ENCODE measurements around the gene CAB39.
A peak's percentile ranks its signal among the peaks of the same experiment; 100 is the strongest.

The CAB39 gene

DNA sequence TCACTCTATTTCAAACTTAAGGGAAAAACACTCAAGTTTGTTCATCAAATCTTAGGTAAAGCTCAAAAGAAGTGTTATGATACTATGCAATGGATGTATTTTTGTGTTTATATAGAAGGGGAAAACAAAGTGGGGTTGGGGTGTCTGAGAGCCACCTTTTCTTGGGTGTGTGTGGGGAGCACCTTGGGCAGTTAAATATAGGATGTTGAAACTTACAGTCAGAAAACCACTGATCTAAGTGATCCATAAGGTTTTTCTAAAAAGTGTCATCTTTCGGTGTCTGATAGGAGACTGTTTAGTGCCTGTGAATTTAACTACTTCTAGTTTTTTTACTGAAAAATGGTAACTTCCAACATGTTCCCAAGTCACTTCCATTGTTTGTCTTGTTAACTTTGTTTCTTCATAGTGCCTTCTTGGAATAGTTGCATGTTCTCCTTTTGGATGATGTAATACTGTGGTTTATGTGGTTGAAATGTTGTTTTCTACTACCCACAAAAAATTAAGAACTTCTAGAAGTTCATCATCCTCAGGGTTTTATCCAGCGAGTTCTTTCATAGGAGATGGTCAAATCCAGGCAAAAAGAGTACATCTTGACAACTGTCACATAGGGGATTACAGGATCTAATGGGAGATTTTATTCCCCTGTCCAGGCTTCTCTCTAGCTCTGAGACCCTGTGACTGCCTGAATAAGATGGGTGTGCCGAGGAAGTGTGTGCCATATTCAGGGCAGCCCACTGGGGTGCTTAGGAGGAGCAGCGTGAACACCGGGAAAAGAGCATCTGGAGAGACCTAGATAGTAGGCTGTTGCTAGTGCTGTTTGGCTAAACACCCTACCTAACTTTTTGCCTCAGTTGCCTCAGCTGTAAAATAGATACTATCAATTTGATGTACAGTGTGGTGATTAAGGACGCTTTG, 46.2 kb downstream of the CAB39 start:
- DNase-seq: peak; percentile 9

DNA sequence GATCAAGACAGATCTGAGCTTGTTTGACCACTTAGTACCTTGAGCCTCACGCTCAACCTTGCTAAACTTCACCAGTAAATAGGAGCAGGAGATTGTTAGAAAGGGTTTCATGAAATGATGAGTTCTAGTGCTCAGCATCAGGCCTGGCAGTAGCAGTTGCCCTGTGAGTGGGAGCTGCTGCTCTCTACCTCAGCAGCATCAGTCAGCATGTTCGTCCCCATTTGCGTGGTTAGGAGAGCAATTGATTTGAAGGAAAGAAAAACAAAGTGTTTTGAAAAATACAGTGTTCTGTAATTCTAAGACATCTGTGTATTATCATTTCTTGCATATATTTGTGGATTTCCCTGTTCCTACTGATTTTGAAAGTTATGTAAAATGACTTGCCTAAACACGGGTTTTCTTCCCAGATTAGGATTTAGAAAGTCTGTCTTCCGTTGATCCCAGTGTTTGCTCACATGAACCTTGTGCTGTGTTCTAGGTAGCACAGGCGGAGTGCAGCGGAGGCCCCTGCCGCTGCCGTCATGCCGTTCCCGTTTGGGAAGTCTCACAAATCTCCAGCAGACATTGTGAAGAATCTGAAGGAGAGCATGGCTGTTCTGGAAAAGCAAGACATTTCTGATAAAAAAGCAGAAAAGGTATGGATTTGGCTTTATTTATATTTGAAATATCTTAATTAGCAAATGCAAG, 47.0 kb downstream of the CAB39 start:
- no peak for DNase-seq

DNA sequence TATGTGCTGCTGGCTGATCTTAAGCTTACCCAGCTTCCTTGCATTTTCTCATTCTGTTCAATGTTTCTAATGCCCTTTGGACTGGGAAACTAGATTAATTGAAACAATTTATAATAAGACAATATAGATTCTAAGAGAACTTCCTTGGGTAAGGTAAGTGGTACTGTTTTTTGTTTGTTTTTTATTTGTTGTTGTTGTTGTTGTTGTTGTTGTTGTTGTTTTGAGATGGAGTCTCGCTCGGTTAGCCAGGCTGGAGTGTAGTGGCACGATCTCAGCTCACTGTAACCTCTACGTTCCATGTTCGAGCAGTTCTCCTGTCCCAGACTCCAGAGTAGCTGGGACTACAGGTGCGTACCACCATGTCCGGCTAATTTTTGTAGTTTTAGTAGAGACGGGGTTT, 49.1 kb downstream of the CAB39 start:
- no peak for DNase-seq

DNA sequence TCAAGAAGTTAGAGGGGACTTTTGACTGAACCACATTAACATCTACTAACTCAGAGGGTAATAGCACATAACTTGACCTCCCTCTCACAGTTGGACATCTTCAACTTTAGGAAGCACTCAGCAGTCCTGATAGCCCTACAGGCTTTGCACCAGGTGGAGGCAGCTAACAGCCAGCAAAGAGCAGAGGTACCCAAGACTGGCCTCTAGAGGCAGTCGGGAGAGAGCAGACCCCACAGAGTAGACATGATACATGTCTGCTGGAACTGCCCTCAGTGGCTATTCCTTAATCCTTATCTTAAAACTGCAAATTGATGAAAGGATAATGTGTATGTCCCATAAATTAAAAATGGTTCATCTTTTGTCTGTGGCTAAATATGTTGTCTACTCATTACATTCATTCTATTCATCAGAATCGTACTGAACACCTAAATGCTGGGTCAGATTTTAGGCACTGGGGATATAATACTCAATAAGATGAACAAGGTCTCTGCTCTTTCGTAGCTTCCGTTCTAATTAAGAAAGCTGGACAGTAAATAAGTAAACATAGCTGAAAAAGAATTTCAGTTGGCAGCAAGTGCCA, 49.8 kb downstream of the CAB39 start:
- no peak for DNase-seq

DNA sequence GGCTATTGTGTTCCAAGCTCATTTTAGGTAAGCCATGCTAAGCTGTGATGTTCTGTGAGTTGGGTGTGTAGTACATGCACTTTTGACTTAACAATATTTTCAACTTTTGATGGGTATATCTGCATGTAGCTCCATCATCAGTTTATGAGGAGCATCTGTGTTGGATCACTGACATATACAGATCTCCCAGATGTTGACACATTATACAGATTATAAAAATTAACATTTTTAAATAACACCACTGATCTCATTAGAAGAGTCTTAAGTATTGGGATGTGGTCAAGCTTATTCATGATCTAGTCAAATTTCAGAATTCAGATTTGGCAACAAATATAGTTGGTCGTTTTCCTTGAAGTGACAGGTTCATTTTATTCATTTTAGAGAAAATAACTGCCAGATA, 51.7 kb downstream of the CAB39 start:
- DNase-seq: no peak

DNA sequence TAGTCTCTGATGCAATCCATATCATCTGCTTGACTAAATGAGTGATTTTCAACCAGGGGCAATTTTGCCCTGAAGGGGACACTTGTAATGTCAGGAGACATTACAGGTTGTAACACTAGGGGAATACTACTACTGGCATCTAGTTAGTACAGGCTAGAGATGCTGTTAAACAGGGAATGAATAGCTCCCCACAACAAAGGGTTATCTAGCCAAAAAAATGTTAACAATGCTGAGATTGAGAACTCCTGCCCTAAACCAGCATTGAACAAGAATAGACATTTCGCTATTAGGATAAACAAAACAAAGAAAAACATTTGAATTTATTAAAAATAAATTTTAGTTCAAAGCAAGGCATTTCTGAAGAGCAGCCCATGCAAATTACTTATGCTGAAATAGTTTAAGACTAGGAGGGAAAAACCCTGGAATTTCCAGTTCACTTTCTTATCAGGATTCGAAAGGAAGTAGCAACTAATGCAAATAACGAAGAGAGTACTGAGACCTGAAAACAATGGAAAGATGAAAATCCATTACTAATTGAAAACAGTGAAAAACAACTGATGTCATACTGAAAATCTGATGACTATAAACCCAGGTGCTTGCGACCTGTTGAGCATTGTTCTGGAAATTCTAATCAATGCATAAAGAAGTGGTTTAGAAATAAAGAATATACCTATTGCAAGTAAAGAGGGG, 53.1 kb downstream of the CAB39 start:
- DNase-seq: no peak

DNA sequence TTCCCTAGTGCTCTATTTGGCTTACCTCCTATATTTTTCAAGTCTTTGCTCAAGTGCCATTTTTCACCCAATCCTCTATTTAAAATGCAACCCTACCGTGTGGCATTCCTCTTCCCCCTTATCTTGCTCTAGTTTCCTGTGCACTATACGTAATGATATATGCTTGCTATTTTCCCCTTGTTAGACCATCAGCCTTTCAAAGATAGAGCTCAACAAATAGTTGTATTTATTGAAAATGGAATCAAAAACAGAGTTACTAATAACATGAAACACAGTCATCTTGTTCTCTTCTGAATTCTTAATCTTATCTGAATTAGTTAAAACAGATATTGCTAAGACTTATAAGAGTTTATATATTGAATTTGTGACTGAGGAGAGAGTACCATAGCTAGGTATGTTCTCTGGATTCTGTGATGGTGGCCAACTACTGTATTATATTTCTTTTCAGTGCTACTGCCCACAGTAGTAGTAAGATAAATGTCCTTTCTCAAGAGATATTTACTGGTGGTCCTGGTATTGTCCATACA, 55.3 kb downstream of the CAB39 start:
- no peak for DNase-seq

DNA sequence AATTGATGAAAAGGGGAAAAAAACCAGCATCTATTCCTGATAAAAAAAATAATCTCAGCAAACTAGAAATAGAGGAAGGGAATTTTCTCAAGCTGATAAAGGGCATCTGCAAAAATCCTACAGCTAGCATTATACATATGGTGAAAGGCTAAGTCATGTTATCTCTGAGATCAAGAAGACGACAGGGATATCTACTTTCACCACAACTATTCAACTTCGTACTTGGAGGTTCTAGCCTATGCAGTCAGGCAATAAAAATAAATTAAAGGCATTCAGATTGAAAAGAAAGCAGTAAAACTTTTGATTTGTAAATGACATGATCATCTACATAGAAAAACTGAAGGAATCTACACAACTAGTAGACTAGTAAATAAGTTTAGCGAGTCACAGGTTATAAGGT, 58.2 kb downstream of the CAB39 start:
- no peak for DNase-seq

DNA sequence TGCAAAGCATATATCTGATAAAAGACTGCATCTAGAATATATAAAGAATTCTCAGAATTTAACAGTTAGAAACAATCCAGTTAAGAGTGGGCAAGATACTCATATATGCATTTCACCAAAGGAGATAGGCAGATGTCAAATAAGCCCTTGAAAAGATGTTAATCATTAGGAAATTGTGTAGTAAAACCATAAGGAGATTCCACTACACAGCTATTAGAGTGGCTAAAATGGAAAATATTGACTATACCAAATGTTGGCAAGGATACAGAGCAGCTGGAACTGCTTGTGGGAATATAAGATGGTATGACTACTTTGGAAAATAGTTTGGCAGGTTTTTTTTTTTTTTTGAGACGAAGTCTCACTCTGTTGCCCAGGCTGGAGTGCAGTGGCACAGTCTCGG, 59.5 kb downstream of the CAB39 start:
- DNase-seq: no peak

DNA sequence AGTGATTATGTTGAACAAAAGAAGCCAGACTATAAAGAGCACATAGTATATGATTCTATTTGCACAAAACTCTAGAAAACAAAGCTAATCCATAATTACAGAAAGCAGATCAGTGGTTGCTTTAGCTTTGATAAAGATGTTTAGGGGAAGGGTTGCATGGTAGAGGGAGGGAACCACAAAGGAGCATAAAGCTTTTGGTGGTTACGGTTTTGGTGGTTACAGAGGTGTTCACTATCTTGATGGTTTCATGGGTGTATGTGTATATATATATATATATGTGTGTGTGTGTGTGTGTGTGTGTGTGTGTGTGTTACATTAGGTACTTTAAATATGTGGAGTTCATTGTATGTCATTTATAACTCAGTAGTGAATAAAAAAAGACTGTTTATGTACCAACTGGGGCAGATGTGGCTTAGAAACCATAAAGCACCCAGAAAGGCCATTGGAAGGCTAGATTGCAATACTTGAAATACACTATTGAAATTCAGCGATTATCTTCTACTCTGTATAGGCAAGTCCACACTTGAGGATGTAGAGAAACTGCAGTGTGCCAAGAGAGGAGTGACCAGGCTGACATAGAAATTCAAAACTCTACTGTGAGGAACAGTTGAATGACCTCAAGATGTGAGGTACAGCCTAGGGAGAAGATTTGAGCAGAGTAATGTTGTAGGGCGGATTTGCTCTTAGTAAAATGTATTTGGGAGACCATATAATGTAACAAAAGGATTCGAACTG, 60.6 kb downstream of the CAB39 start:
- DNase-seq: no peak

DNA sequence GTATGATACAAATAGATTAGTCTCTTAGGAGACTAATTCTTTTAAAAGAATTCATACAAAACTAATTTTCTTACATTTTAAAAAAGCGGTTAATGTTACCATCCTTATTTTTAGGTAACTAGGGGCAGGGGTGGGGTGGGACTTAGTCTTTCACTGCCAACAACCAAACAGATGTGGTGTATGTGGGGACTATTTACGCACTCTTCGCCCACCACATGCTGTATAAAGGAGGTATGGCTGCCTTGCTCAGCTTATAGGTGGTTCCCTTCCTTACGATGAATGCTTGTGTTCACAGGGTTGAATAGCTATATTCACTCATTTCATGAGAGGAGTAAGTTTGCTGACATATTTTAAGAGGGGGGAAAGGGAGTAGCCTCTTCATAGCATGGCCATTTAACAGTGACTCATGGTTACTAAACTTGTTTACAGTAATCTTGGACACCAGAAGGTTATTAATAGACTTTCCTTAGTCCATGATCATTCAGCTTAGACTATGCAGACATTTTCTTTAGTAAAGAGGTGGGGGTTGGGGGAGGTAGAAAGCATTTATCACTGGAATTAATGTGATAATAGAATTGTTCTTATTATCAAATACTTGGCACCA, 61.8 kb downstream of the CAB39 start:
- DNase-seq: no peak

DNA sequence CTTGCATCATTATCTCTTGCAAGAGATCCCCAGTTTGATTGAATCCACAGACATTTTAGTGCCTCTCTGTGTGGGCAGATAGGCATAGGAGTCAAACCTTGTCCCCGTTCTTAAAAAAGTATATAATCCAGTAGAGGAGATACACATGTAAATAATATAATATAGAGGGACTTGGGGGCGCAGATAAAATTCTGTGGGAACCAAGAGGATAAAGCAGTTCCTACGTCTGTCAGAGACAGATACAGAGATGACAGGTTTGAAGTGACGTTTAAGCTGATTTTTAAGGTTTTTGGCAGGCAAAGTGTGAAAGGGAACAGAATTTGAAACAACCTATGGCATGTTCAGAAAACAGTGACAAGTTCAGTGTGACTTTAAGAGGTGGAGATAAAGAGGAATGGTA, 63.1 kb downstream of the CAB39 start:
- DNase-seq: no peak

DNA sequence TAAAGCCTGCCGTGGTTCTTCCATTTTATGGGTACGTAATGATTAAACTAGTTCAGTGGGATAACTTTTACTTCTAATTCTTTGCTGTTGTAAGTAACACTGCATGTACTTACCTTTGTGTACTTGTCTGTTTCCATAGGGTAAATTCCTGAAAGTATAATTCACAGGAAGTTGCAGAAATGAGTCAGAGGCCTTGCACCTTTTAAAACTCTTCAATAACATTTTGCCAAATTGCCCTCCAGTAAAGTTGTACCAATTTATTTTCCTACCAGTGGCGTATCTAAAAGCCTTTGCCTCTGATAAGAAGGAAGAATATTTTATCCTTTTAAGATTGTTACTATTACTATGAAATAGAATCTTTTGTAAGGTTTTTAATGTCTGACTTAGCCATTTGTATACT, 65.1 kb downstream of the CAB39 start:
- no peak for DNase-seq

DNA sequence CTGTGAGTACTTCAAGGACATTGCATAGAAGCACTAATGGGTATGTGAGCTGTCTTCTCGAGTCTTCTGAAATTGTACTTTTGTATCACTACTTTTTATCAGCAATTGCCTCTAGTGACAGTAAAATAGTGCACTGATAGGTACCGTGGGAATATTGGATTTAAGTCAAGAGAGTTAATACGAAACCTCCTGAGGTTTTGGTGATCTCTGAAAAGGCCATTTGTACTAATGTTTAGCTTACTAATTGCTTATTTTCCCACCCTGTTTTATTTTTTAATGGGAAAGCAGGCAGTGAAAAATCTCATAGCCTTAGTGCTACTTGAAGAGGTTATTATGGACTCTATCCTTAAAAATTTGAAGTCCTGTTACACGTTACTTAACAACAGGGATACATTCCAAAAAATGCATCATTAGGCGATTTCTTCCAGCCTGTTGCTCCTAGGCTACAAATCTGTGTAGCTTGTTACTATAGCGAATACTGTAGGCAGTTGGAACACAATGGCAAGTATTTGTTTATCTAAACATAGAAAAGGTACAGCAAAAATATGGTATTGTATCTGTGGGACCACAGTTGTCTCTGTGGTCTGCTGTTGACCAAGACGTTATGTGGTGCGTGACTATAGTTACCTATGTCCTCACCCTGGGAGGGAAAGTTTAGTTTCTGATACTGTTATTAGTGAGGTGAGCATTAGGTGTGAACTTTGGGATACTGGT, 65.9 kb downstream of the CAB39 start:
- DNase-seq: no peak

DNA sequence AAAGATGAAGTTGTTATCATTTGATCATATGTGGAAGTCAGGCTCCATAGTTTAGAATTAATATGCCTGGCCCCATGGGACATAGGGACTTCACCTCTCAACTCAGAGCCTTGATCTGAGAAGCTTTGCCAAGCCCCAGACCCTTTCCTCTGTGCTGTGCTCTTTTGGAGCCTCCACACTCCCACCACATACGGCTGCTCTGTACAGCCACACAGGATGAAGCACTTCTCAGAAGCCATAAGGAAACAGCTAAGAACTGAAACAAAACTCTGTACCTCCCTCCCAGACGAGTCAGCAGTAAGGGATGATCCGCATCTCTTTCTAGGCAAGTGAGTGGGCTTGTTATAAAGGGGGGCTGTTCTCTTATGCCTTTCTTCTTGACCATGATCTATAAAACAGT, 66.5 kb downstream of the CAB39 start:
- DNase-seq: no peak

DNA sequence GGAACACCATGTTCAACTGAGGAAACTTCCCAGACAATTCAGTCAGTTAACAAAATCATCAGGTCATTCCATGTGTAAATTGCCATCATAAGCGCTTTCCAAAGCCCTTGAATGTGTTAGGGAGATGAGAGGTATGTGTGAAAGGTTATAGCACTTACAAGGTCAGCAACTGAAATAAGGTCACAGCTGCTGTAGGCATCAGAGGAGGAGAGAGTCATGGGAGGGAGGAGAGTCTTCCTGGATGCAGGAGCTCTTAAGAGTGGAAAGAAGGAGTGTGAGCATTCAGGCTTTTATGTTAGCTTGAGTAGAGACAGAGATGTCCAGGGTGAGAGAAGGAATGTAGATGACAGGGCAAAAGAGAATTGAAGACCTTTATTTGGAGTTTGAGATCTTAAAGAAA, 67.0 kb downstream of the CAB39 start:
- no peak for DNase-seq

DNA sequence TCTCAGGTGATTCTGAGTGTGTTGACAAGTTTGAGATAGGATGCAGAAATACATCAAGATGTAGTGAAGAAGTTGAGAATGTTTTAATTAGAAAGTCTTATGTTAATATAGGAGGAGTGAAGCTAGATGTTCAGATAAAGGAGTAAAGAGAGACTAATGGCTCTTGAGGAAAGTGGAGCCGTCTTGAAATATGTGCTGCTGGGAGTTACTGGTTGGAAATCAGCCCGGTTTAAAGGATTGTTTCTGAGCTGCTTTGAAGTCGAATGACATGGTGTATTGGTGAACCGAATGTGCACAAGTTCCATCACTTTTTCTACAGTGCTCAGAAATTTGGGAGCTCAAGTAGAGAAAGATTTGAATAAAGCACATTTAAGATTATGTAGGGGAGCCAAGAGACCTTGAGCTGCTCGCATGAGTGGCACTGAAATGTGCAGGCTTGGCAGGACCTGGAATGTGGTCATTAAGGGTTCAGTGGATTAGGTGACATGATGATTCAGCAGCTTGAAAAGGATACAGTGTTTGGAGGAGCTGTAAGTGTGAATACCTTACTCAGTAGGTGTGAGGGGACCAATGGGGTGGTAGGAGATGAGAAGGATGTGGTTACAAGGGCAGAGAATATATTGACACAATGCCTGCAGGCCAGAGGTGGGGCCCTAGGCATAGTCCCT, 68.6 kb downstream of the CAB39 start:
- no peak for DNase-seq

DNA sequence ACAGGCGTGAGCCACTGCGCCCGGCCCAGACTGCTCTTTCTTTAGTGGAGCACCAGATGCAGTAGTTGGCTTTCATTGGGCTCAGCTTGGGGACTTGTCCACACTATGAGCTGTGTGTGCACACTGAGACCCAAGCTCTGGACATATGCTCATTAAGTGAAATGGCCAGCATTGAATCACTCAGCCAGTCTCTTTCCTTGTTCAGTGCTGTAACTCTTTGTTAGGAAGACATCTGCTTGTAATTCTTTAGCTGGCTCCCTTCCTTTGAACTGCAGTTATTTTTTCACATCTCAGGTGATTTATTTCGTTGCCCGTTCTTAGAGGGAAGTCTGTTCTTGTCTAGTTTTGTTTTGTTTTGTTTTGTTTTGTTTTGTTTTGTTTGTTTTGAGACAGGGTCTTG, 70.5 kb downstream of the CAB39 start:
- no peak for DNase-seq

DNA sequence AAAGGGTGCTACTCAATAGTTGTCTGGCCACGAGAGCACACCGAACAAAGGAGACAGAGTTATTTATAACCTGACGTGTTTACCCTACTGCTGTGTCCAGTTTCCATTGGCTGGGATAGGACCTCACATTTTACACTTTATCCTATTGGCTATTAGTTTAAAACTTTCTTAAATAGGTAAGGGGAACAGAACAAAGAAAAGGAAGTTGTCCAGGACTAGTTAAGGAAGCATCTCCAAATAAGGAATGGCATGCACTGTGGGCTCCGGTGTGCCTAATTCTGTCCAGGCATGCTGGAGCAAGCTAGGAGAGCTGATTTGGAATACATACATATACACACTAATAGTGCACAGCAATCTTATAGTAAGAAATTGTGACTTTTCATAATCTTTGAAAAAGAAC, 72.2 kb downstream of the CAB39 start:
- no peak for DNase-seq

DNA sequence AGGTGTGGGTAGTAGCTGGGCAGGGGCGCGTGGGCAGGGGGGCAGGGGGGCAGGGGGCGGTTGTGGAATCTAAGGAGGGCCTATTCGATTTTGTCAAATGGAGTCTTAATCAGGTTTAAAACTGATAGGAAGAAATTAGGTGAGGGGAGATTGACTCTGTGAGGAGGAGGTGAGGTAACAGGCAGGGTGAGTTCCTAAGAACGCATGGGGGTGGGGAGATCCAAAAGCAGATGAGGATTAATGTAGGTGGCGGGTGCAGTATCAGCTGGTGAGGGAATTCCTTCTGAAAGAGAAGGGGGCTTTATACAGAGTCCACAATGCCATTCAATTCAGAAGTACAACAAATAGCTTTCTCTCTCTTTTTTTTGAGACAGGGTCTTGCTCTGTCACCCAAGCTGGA, 72.7 kb downstream of the CAB39 start:
- DNase-seq: no peak

DNA sequence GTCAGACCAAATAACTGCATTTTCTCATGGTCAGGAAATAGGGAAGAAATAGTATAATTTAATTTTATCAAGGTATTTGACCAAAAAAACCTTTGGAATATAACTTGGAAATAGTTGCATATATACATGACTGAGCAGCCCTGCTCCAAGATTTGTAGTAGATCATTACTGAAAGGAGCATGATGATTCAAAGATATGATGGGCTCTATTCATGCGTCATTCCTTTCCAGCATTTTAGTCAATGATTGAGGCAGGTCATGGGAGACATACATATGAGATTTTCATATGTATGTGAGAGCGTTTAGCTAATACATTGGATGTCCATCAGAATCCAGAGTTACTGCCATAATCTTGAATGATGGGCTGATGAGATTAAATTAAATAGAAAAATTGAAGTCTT, 74.5 kb downstream of the CAB39 start:
- DNase-seq: no peak
